Upper lobe of right lung (tissue), 1 donor: Measurements from ENCODE around the gene ANKRD44. TPM values are rescaled to one million over a fixed set of nuclear protein-coding genes. Genes with fewer than 3 reads are reported as not detected.

Experiments
- ATAC-seq: fragments of 200-7000 bp; cut with Tn5 transposase; one replicate; pipeline ENCODE4 v1.9.1; 2020; ENCODE audit warnings: mild to moderate bottlenecking, moderate library complexity
- DNase-seq: peaks from one replicate; pipeline ENCODE4 v3.0.0-alpha.2; 2020
- H3K27ac ChIP-seq: fragments of 200-600 bp; one replicate; pipeline ENCODE4 v1.8.0; 2022
- H3K27me3 ChIP-seq: fragments of 200-600 bp; one replicate; pipeline ENCODE4 v1.8.0; 2022; ENCODE audit warnings: mild to moderate bottlenecking
- H3K36me3 ChIP-seq: fragments of 200-600 bp; one replicate; pipeline ENCODE4 v1.8.0; 2022
- H3K4me1 ChIP-seq: fragments of 200-600 bp; one replicate; pipeline ENCODE4 v1.8.0; 2022
- H3K4me3 ChIP-seq: fragments of 200-600 bp; one replicate; pipeline ENCODE4 v1.8.0; 2022; ENCODE audit warnings: mild to moderate bottlenecking
- H3K9me3 ChIP-seq: fragments of 200-600 bp; one replicate; pipeline ENCODE4 v1.8.0; 2022
- intact Hi-C: fragments of 100-400 bp; cut with DNase I; formaldehyde crosslinking; loops from one replicate; pipeline ENCODE4 v1.11.0; 2022
- total RNA-seq: library from RNA; stranded (reverse); fragmentation: NEBNext Ultra II Directional; extraction: Animal tissue kit (Norgen Biotek cat#: 25700); gene quantifications from one replicate; pipeline ENCODE4 v1.2.1, GENCODE V29; 2021
- TF ChIP-seq, protein P1 (sequence below): fragments of 200-600 bp; IDR thresholded peaks from one replicate; pipeline ENCODE4 v1.8.0; 2022; ENCODE audit warnings: antibody characterized with exemption
- donor health status: DM: no; HTN: yes; CAD: no; lungs with severe emphysema.

Gene ANKRD44
- total RNA-seq, 1 donor from 2014 or later: 51.4 TPM

DNA sequence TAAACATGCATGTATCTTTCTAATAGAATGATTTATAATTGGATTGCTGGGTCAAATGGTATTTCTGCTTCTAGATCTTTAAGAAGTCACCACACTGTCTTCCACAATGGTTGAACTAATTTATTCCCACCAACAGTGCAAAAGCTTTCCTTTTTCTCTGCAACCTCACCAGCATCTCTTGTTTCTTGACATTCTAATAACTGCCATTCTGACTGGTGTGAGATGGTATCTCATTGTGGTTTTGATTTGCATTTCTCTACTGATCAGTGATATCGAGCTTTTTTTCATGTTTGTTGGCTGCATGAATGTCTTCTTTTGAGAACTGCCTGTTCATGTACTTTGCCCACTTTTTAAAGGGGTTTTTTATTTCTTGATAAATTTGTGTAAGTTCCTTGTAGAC is 182.5 kb downstream of the ANKRD44 start:
- peaks cover 8% of the 10 kb centered on the region for H3K36me3 ChIP-seq
- intact Hi-C loops: no loop called here
- H3K4me3 ChIP-seq: no peak overlapping the region
- no peaks in the 10 kb centered on the region for H3K27me3 ChIP-seq
- TF ChIP-seq, protein P1, sequence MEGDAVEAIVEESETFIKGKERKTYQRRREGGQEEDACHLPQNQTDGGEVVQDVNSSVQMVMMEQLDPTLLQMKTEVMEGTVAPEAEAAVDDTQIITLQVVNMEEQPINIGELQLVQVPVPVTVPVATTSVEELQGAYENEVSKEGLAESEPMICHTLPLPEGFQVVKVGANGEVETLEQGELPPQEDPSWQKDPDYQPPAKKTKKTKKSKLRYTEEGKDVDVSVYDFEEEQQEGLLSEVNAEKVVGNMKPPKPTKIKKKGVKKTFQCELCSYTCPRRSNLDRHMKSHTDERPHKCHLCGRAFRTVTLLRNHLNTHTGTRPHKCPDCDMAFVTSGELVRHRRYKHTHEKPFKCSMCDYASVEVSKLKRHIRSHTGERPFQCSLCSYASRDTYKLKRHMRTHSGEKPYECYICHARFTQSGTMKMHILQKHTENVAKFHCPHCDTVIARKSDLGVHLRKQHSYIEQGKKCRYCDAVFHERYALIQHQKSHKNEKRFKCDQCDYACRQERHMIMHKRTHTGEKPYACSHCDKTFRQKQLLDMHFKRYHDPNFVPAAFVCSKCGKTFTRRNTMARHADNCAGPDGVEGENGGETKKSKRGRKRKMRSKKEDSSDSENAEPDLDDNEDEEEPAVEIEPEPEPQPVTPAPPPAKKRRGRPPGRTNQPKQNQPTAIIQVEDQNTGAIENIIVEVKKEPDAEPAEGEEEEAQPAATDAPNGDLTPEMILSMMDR: no peak
- H3K4me1 ChIP-seq: peaks cover 5% of the 10 kb centered on the region
- ATAC-seq: no peak
- DNase-seq: no peak
- H3K27ac ChIP-seq: no peak overlapping the region
- no peaks in the 10 kb centered on the region for H3K9me3 ChIP-seq

DNA sequence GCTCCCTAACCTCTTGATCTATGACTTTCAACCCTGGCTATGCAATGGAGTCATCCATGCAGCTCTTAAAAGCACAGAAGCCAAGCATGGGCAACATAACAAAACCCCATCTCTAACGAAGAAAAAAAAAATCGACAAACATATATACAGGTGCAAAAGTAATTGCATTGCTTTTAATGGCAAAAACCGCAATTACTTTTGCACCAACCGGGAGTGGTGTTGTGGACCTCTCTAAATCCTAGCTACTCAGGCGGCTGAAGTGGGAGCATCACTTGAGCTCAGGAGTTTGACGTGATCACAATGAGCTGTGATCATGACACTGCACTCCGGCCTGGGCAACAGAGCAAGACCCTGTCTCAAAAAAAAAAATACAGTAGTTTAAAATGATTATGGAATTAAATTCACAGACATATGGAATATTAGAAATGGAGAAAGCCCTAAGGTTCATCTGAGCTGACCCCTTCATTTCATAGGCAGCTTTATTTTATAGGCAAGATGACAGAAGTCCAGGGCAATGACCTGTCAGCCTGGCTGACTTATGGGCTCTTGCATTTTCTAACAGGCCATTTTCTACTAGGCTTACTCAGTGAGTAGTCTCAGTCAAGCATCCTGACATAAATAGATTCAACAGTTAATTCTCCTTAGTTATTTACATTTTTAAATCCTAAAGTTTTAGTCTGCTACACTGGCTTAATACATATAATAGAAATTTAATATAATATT is 183.8 kb downstream of the ANKRD44 start:
- peaks cover 16% of the 10 kb centered on the region for H3K36me3 ChIP-seq
- ATAC-seq (no peak), DNase-seq (no peak)
- no peaks in the 10 kb centered on the region for H3K9me3 ChIP-seq
- TF ChIP-seq, protein P1: no peak
- no peak overlapping the region for H3K27ac ChIP-seq
- H3K27me3 ChIP-seq: no peaks in the 10 kb centered on the region
- intact Hi-C loops: no loop called here
- H3K4me1 ChIP-seq: peaks cover 5% of the 10 kb centered on the region
- no peak overlapping the region for H3K4me3 ChIP-seq

DNA sequence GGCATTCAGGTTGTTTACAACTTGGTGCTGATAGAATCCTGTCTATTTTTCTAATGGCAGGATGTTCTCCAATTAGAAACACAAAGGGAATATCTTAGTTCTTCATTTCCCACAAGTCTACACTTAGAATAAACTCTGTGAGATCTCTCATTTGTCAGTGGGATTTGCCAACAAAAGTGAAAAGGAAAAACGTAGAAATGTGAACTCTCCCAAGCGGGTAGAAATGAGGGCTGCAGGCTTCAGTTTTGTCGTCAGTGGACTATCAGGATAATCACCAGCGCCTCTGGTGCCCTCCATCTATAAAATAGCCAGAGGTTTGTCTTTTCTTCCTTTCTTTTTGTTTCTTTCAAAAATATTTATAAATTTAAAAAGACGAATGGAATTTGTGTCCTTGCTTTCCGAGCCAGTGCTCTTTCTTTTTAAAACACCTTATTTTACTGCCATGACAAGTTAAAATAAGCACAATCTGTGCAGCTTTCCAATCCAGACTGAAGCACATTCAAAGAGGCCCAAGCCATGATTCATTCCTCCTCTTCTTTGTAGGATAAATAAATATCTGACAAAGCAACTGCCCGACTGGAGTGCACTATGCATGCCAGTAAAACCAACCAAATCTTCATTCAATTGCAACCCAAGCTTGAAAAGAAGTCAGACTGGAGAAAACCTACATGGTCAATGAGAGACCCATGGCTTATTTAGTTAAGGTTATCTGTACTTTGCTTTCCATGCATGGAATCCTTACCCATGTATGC is 185.8 kb downstream of the ANKRD44 start:
- intact Hi-C loops: no loop called here
- TF ChIP-seq, protein P1: no peak
- peaks cover 33% of the 10 kb centered on the region for H3K36me3 ChIP-seq
- DNase-seq (no peak), ATAC-seq (no peak)
- no peaks in the 10 kb centered on the region for H3K9me3 ChIP-seq
- H3K4me3 ChIP-seq: no peak overlapping the region
- H3K27me3 ChIP-seq: no peaks in the 10 kb centered on the region
- H3K27ac ChIP-seq: no peak overlapping the region
- H3K4me1 ChIP-seq: no peaks in the 10 kb centered on the region

DNA sequence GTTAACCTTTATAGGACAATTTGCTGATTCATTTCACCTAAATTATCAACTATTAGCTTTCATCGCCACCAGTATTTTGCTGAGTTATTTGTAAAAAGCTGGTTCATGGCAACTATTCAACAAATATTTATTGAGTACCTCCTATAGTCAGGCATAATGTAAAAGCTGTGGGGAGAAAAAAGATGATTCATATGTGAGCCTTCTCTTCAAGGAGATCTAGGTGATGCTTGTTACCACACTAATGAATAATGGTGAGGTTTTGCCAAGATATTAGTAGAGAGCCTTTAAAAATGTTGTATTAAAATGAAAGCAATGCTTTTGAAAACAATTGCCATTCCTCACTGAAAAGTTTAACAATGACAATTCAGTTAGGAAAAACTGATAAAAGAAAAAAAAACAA is 187.8 kb downstream of the ANKRD44 start:
- intact Hi-C loops: no loop called here
- no peak overlapping the region for H3K4me3 ChIP-seq
- no peak overlapping the region for H3K27ac ChIP-seq
- H3K9me3 ChIP-seq: no peaks in the 10 kb centered on the region
- no peaks in the 10 kb centered on the region for H3K4me1 ChIP-seq
- peaks cover 45% of the 10 kb centered on the region for H3K36me3 ChIP-seq
- no peak for ATAC-seq
- TF ChIP-seq, protein P1: no peak
- H3K27me3 ChIP-seq: no peaks in the 10 kb centered on the region
- no peak for DNase-seq

DNA sequence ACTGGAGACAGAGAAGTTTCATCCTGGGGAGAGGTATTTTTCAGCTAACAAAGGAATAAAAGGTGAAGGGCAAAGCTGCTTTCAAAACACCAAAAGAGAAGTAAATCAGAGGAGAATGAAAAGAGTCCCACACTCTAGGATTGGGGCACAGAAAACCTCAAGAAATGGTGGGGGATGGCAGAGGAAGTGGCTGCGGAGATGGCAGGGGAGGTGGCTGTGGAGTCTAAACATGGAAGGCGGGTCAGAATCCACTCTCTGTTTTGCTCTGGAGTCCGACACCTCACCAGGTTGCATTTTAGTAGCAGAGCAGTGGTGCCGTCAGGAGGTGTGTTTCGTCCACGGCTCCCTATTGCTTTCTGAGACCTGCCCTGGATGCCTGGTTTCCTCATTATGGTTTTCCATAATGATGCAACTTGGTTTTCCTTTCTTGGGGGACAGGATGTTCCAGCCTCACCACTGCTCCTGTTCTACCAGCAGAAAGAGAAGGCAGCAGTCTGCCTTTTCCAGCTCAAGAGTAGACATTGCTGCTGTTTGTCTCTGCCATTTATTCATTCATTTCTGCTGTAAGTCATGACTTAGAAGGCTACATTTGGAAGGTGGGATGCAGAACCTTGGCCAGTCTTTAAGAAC is 188.7 kb downstream of the ANKRD44 start:
- intact Hi-C loops: no loop called here
- Histone ChIP-seq H3K27ac (no peak overlapping the region), H3K9me3 (no peaks in the 10 kb centered on the region), H3K4me3 (no peak overlapping the region), H3K36me3 (peaks cover 45% of the 10 kb centered on the region), H3K4me1 (no peaks in the 10 kb centered on the region), H3K27me3 (no peaks in the 10 kb centered on the region)
- TF ChIP-seq, protein P1: no peak
- no peak for DNase-seq
- ATAC-seq: no peak
